GM18526 (cell line): Measurements from ENCODE around the gene TTC7B.

Experiments used
- POLR2A ChIP-seq: IDR thresholded peaks from 3 replicates; pipeline ENCODE4 v1.6.1; 2011; ENCODE audit not compliant: insufficient read length; ENCODE audit errors: extremely low read depth

The TTC7B gene

GRCh38 chr14:90628825-90629224 lies 187.4 kb downstream of the TTC7B start:
- TF ChIP-seq POLR2A, result no peak

- TF ChIP-seq POLR2A, result no peak
Observed at GRCh38 chr14:90627478-90627877, 188.8 kb downstream of the TTC7B start.

- no peak for TF ChIP-seq POLR2A
Observed at GRCh38 chr14:90626550-90626949, 189.7 kb downstream of the TTC7B start.

- TF ChIP-seq POLR2A, result no peak
Observed at GRCh38 chr14:90625445-90625844, 190.8 kb downstream of the TTC7B start.

GRCh38 chr14:90624732-90625400 lies 191.4 kb downstream of the TTC7B start:
- TF ChIP-seq POLR2A, result no peak

- no peak for TF ChIP-seq POLR2A
Observed at GRCh38 chr14:90624227-90624626, 192.0 kb downstream of the TTC7B start.

GRCh38 chr14:90621201-90621600 lies 195.0 kb downstream of the TTC7B start:
- no peak for TF ChIP-seq POLR2A

GRCh38 chr14:90620568-90621077 lies 195.6 kb downstream of the TTC7B start:
- TF ChIP-seq POLR2A, result no peak

GRCh38 chr14:90619911-90620310 lies 196.3 kb downstream of the TTC7B start:
- TF ChIP-seq POLR2A, result no peak

GRCh38 chr14:90617961-90618360 lies 198.3 kb downstream of the TTC7B start:
- TF ChIP-seq POLR2A, result no peak

- no peak for TF ChIP-seq POLR2A
Observed at GRCh38 chr14:90616881-90617280, 199.3 kb downstream of the TTC7B start.

- TF ChIP-seq POLR2A, result no peak
Observed at GRCh38 chr14:90616313-90616712, 199.9 kb downstream of the TTC7B start.

GRCh38 chr14:90615517-90616060 lies 200.6 kb downstream of the TTC7B start:
- no peak for TF ChIP-seq POLR2A

- TF ChIP-seq POLR2A, result no peak
Observed at GRCh38 chr14:90614696-90615516, 201.3 kb downstream of the TTC7B start.

GRCh38 chr14:90613997-90614396 lies 202.2 kb downstream of the TTC7B start:
- no peak for TF ChIP-seq POLR2A

- TF ChIP-seq POLR2A, result no peak
Observed at GRCh38 chr14:90613453-90613852, 202.8 kb downstream of the TTC7B start.

GRCh38 chr14:90612801-90613200 lies 203.4 kb downstream of the TTC7B start:
- no peak for TF ChIP-seq POLR2A

- no peak for TF ChIP-seq POLR2A
Observed at GRCh38 chr14:90611936-90612335, 204.3 kb downstream of the TTC7B start.
